Trophoblast cell (in vitro differentiated cells and primary cell): ENCODE measurements around the gene ZNF438.

Source experiments
- DNase-seq, 2 donors: peaks; one replicate each; pipeline ENCODE4 v3.0.0-alpha.2; 2016
- H2AFZ ChIP-seq: 2 replicates; pipeline ENCODE4 v1.6.1; 2013; ENCODE audit warnings: low read length, moderate library complexity, mild to moderate bottlenecking; ENCODE audit not compliant: insufficient read depth, poor library complexity
- H2AK5ac ChIP-seq: 2 replicates; pipeline ENCODE4 v1.6.1; 2013; ENCODE audit warnings: mild to moderate bottlenecking, low read length
- H2BK120ac ChIP-seq: 2 replicates; pipeline ENCODE4 v1.6.1; 2013; ENCODE audit warnings: low read length, mild to moderate bottlenecking, moderate library complexity; ENCODE audit not compliant: insufficient read depth, poor library complexity
- H2BK12ac ChIP-seq: 2 replicates; pipeline ENCODE4 v1.6.1; 2013; ENCODE audit warnings: mild to moderate bottlenecking, low read length, moderate library complexity
- H2BK5ac ChIP-seq: 2 replicates; pipeline ENCODE4 v1.6.1; 2013; ENCODE audit warnings: low read length, low read depth, moderate library complexity, mild to moderate bottlenecking; ENCODE audit not compliant: poor library complexity
- H3K14ac ChIP-seq: 2 replicates; pipeline ENCODE4 v1.6.1; 2013; ENCODE audit warnings: mild to moderate bottlenecking, low read length
- H3K18ac ChIP-seq: 2 replicates; pipeline ENCODE4 v1.6.1; 2013; ENCODE audit warnings: mild to moderate bottlenecking, low read length
- H3K23ac ChIP-seq: 2 replicates; pipeline ENCODE4 v1.6.1; 2013; ENCODE audit warnings: low read length
- H3K27ac ChIP-seq: 2 replicates; pipeline ENCODE4 v1.5.1; 2013; ENCODE audit warnings: low read depth, mild to moderate bottlenecking, inconsistent platforms, low read length, moderate library complexity
- H3K27me3 ChIP-seq: 2 replicates; pipeline ENCODE4 v1.6.1; 2013; ENCODE audit warnings: inconsistent platforms, mild to moderate bottlenecking, low read length, moderate library complexity; ENCODE audit not compliant: insufficient read depth
- H3K36me3 ChIP-seq, 2 experiments: 1 replicate in 1 of 2; 2 replicates in 1 of 2; pipeline ENCODE4 v1.6.1; 2013; ENCODE audit warnings: low read length in 2 of 2, mild to moderate bottlenecking in 2 of 2, moderate library complexity in 1 of 2; ENCODE audit not compliant: insufficient read depth in 2 of 2, control insufficient read depth in 1 of 2
- H3K4ac ChIP-seq: 2 replicates; pipeline ENCODE4 v1.6.1; 2013; ENCODE audit warnings: low read depth, mild to moderate bottlenecking, low read length, moderate library complexity
- H3K4me1 ChIP-seq, 2 experiments: 1 replicate in 1 of 2; 2 replicates in 1 of 2; pipeline ENCODE4 v1.6.1; 2013; ENCODE audit warnings: low read length in 2 of 2, mild to moderate bottlenecking in 2 of 2, moderate library complexity in 1 of 2; ENCODE audit not compliant: insufficient read depth in 2 of 2, control insufficient read depth in 1 of 2
- H3K4me2 ChIP-seq: 2 replicates; pipeline ENCODE4 v1.6.1; 2013; ENCODE audit warnings: inconsistent platforms, mild to moderate bottlenecking, low read length, moderate library complexity
- H3K4me3 ChIP-seq: 2 replicates; pipeline ENCODE4 v1.5.1; 2013; ENCODE audit warnings: mild to moderate bottlenecking, low read depth, low read length, inconsistent platforms
- H3K79me1 ChIP-seq: one replicate; pipeline ENCODE4 v1.6.1; 2013; ENCODE audit warnings: low read length
- H3K79me2 ChIP-seq: 2 replicates; pipeline ENCODE4 v1.6.1; 2013; ENCODE audit warnings: low read length, mild to moderate bottlenecking; ENCODE audit not compliant: control insufficient read depth, insufficient read depth, poor library complexity
- H3K9ac ChIP-seq: 2 replicates; pipeline ENCODE4 v1.6.1; 2013; ENCODE audit warnings: mild to moderate bottlenecking, low read length
- H3K9me3 ChIP-seq: 2 replicates; pipeline ENCODE4 v1.6.1; 2013; ENCODE audit warnings: low read depth, mild to moderate bottlenecking, control low read depth, inconsistent platforms, low read length; ENCODE audit not compliant: insufficient read depth
- H4K12ac ChIP-seq: 2 replicates; pipeline ENCODE4 v1.6.1; 2013; ENCODE audit warnings: low read depth, mild to moderate bottlenecking, low read length, moderate library complexity
- H4K8ac ChIP-seq: 2 replicates; pipeline ENCODE4 v1.6.1; 2013; ENCODE audit warnings: low read depth, mild to moderate bottlenecking, low read length, moderate library complexity
- H4K91ac ChIP-seq: one replicate; pipeline ENCODE4 v1.6.1; 2013; ENCODE audit warnings: low read depth, mild to moderate bottlenecking, low read length, moderate library complexity
- WGBS: extraction: QIAGEN DNeasy Blood & Tissue Kit; methylation state at CpG from one replicate; pipeline ENCODE4 v1.1.7; 2013; ENCODE audit warnings: missing lambda C conversion rate; ENCODE audit not compliant: insufficient read length, insufficient coverage; ENCODE audit errors: extremely low coverage; 5-methylcytosine and 5-hydroxymethylcytosine counted together

The ZNF438 gene

DNA sequence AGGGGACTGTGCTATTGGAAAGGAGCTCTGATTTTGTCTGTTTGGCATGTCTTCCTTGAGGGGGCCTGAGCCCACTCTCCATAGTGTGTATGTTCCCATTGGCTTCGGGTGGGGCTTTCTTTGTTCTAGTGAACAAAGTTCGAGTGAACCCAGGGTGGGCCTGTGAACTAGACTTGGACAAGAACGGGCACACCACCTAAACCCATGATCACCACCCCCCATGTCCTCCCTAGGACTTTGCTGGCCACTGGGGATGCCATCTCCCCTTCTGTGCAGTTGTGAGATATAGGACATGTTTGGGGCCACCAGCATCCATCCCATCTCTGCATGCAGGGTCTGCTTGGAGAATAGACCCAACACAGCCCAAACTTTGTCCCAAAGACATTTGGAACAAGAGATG, 206.6 kb downstream of the ZNF438 start:
- H3K4ac ChIP-seq, result no peak overlapping the region
- H3K9ac ChIP-seq, result no peak overlapping the region
- no CpG with 5 or more reads among the region's 3 CpGs for WGBS
- H3K9me3 ChIP-seq, result peaks cover 2% of the 10 kb centered on the region
- H2BK5ac ChIP-seq, result no peak overlapping the region
- no peak overlapping the region for H3K4me2 ChIP-seq
- no peak overlapping the region for H2BK120ac ChIP-seq
- no peak overlapping the region for H2BK12ac ChIP-seq
- no peak overlapping the region for H2AFZ ChIP-seq
- DNase-seq, result no peak
- H2AK5ac ChIP-seq, result no peak overlapping the region
- no peak overlapping the region for H3K4me3 ChIP-seq
- H4K91ac ChIP-seq, result no peak overlapping the region
- no peaks in the 10 kb centered on the region for H3K36me3 ChIP-seq
- H3K79me2 ChIP-seq, result no peaks in the 10 kb centered on the region
- H3K14ac ChIP-seq, result no peak overlapping the region
- H3K27ac ChIP-seq, result no peak overlapping the region
- no peak overlapping the region for H3K23ac ChIP-seq
- H4K12ac ChIP-seq, result no peak overlapping the region
- no peaks in the 10 kb centered on the region for H3K79me1 ChIP-seq
- H4K8ac ChIP-seq, result no peak overlapping the region
- H3K18ac ChIP-seq, result no peak overlapping the region
- peaks cover 0 to 4% of the 10 kb centered on the region in 2 experiments for H3K4me1 ChIP-seq
- H3K27me3 ChIP-seq, result no peaks in the 10 kb centered on the region

DNA sequence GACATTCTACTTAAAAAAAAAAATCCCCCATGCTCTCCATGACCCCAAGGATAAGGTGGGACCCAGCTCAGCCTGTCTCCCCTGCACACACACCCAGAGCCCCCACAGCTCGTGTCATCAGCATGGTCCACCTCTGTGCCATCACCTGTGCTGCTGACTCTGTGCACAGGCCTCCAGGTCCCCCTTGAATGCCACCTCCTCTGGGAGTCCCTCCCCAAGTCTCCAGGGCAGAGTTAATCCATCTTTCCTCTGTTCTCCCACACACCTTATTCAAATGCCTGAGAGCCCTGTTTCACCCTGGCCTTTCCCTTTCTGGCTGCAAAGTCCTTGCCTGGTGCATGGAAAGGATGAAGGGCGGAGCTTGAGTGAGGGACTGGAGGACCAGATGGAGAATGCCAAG, 208.0 kb downstream of the ZNF438 start:
- H3K23ac ChIP-seq, result no peak overlapping the region
- no peak overlapping the region for H3K4me3 ChIP-seq
- H3K27me3 ChIP-seq, result no peaks in the 10 kb centered on the region
- WGBS, result no CpG with 5 or more reads among the region's 2 CpGs
- H3K36me3 ChIP-seq, result no peaks in the 10 kb centered on the region
- no peak overlapping the region for H4K12ac ChIP-seq
- H3K4me2 ChIP-seq, result no peak overlapping the region
- no peak overlapping the region for H2BK12ac ChIP-seq
- no peaks in the 10 kb centered on the region for H3K79me1 ChIP-seq
- no peak overlapping the region for H2AFZ ChIP-seq
- H3K4me1 ChIP-seq, result no peaks in the 10 kb centered on the region
- H3K14ac ChIP-seq, result no peak overlapping the region
- DNase-seq, result no peak
- H2BK5ac ChIP-seq, result no peak overlapping the region
- H4K8ac ChIP-seq, result no peak overlapping the region
- H3K9me3 ChIP-seq, result peaks cover 2% of the 10 kb centered on the region
- no peak overlapping the region for H3K27ac ChIP-seq
- H3K4ac ChIP-seq, result no peak overlapping the region
- H3K9ac ChIP-seq, result no peak overlapping the region
- no peak overlapping the region for H4K91ac ChIP-seq
- no peak overlapping the region for H2BK120ac ChIP-seq
- no peak overlapping the region for H3K18ac ChIP-seq
- H3K79me2 ChIP-seq, result no peaks in the 10 kb centered on the region
- no peak overlapping the region for H2AK5ac ChIP-seq

DNA sequence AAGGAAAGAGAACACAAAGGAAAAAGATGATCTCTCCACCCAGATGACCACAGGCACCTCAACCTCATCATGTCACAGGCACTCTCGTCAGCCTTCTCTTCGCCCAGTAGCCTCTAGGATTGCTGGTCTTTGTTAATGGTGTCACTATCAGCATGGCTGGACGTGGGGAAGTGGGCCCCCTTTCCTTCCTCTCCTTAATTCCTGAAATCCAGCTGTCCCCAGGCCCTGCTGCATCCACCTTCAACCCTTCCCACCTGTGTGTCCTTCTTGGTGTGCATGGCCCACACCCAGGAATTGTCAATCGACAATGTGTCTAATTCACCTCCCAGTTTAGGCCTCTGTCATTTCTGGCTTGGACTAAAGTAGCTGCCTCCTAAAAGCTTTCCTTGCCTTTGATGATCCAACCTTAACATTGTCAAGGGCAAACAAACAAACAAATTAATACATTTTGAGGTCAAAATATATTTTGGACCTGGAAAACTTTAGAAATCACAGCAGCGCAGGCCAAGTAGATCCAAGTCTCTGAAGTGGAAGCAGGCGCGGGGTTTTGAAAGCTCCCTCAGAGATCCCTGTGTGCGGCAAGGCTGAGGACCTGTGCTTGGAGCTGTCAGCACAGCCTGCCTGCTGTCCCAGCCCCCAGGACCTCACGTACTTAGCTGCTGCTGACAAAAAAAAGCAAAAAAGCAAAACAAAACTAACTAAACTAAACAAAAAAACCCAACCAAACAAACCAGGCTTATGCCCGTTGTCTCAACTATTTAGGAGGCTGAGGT, 208.8 kb downstream of the ZNF438 start:
- no peak overlapping the region for H2BK120ac ChIP-seq
- no peak overlapping the region for H3K4me2 ChIP-seq
- H3K79me2 ChIP-seq, result no peaks in the 10 kb centered on the region
- no peak for DNase-seq
- no peak overlapping the region for H3K18ac ChIP-seq
- no peak overlapping the region for H4K12ac ChIP-seq
- H3K4me3 ChIP-seq, result no peak overlapping the region
- no peaks in the 10 kb centered on the region for H3K79me1 ChIP-seq
- H2BK12ac ChIP-seq, result no peak overlapping the region
- no peak overlapping the region for H2BK5ac ChIP-seq
- H4K91ac ChIP-seq, result no peak overlapping the region
- H3K9me3 ChIP-seq, result peaks cover 2% of the 10 kb centered on the region
- H3K9ac ChIP-seq, result no peak overlapping the region
- no peaks in the 10 kb centered on the region for H3K27me3 ChIP-seq
- H3K27ac ChIP-seq, result no peak overlapping the region
- H3K4ac ChIP-seq, result no peak overlapping the region
- H3K4me1 ChIP-seq, result peaks cover 0 to 4% of the 10 kb centered on the region in 2 experiments
- WGBS, result no CpG with 5 or more reads among the region's 10 CpGs
- H3K23ac ChIP-seq, result no peak overlapping the region
- no peaks in the 10 kb centered on the region for H3K36me3 ChIP-seq
- no peak overlapping the region for H2AK5ac ChIP-seq
- H2AFZ ChIP-seq, result no peak overlapping the region
- H4K8ac ChIP-seq, result no peak overlapping the region
- H3K14ac ChIP-seq, result no peak overlapping the region

DNA sequence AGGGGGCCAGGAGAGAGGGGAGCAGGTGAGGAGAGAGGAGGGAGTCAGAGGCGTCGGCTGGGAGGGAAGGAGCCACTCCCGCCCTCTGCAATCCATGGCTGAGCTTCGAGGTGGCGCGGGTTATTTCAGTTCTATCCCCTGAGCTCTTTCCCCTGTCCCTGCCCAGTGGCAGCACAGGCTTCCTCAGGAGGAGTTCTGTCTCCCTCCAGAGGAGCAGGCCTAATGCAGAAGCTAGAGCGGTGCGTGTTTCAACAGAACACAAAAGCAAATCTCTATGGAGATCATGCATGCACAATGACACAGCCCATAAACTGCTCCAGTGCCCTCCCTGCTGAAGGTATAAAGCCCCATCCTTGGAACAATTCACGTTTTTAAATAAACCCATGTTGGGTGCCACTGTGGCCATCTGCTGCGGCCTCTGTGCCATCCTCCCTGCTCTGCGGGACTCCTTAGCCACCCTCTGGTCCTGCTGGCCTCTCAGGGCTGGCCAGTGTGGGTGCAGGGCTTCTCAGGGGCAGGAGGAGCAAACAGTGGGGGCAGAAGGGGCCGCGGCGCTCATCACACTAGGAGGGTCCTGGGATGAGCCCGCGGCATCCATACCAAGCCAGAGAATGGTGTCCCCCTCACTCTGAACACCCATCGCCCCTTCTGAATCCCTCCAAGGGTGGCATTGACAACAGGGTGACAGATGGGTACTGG, 209.5 kb downstream of the ZNF438 start:
- H3K4me2 ChIP-seq, result no peak overlapping the region
- no peaks in the 10 kb centered on the region for H3K27me3 ChIP-seq
- H2AK5ac ChIP-seq, result no peak overlapping the region
- no peak for DNase-seq
- H3K79me1 ChIP-seq, result no peaks in the 10 kb centered on the region
- no peaks in the 10 kb centered on the region for H3K79me2 ChIP-seq
- no peak overlapping the region for H3K18ac ChIP-seq
- no peak overlapping the region for H3K27ac ChIP-seq
- no peak overlapping the region for H4K91ac ChIP-seq
- H4K12ac ChIP-seq, result no peak overlapping the region
- no peak overlapping the region for H3K4ac ChIP-seq
- no peak overlapping the region for H2AFZ ChIP-seq
- no peak overlapping the region for H3K9ac ChIP-seq
- no peak overlapping the region for H2BK12ac ChIP-seq
- no peak overlapping the region for H3K23ac ChIP-seq
- no peak overlapping the region for H3K4me3 ChIP-seq
- no peak overlapping the region for H4K8ac ChIP-seq
- peaks cover 2% of the 10 kb centered on the region for H3K9me3 ChIP-seq
- no peak overlapping the region for H2BK5ac ChIP-seq
- H2BK120ac ChIP-seq, result no peak overlapping the region
- no peaks in the 10 kb centered on the region for H3K36me3 ChIP-seq
- H3K14ac ChIP-seq, result no peak overlapping the region
- WGBS, result no CpG with 5 or more reads among the region's 17 CpGs
- peaks cover 0 to 8% of the 10 kb centered on the region in 2 experiments for H3K4me1 ChIP-seq
